ENCODE measurements around the gene GPR32. TPM values are rescaled to one million over a fixed set of nuclear protein-coding genes. Genes with fewer than 3 reads are reported as not detected.
"Not testable (repeated sequence)": the region's sequence is repeated elsewhere in the genome, so short reads cannot be mapped to it uniquely, and the experiment has no call there.

Gene GPR32
- total RNA-seq, 1 donor: not detected

GRCh38 chr19:50745221-50745620 is 25.0 kb upstream of the GPR32 start:
- H3K27ac ChIP-seq (ENCODE audit: low read depth, low read length): no peak overlapping the region
- H3K9me3 ChIP-seq (ENCODE audit: low read depth, low read length): no peaks in the 10 kb centered on the region
- no peaks in the 10 kb centered on the region for H3K36me3 ChIP-seq (ENCODE audit: insufficient read depth, low read length)
- TF ChIP-seq CTCF (IDR thresholded peaks at IDR 0.05; ENCODE audit: extremely low read depth, low read depth, low read length): no peak
- no peak overlapping the region for H2AFZ ChIP-seq (ENCODE audit: low read length)
- H3K79me2 ChIP-seq (ENCODE audit: insufficient read depth, low read length): no peaks in the 10 kb centered on the region
- H3K4me3 ChIP-seq (ENCODE audit: insufficient read depth, low read length): no peak overlapping the region
- H3K4me1 ChIP-seq (ENCODE audit: insufficient read depth, low read length): no peaks in the 10 kb centered on the region
- H4K20me1 ChIP-seq (ENCODE audit: insufficient read depth, low read length): no peaks in the 10 kb centered on the region
- DNase-seq (ENCODE audit: insufficient read length, low spot score, missing footprints): no peak
- H3K27me3 ChIP-seq (ENCODE audit: insufficient read depth, low read length): no peaks in the 10 kb centered on the region
- no peak overlapping the region for H3K4me2 ChIP-seq (ENCODE audit: insufficient read depth, low read length)

GRCh38 chr19:50747141-50747540 is 23.1 kb upstream of the GPR32 start:
- not testable (repeated sequence) for H3K9me3 ChIP-seq (ENCODE audit: low read depth, low read length); H3K27me3 ChIP-seq (ENCODE audit: insufficient read depth, low read length); H3K27ac ChIP-seq (ENCODE audit: low read depth, low read length); H3K36me3 ChIP-seq (ENCODE audit: insufficient read depth, low read length); H2AFZ ChIP-seq (ENCODE audit: low read length); H3K4me2 ChIP-seq (ENCODE audit: insufficient read depth, low read length); H3K4me3 ChIP-seq (ENCODE audit: insufficient read depth, low read length); H3K4me1 ChIP-seq (ENCODE audit: insufficient read depth, low read length); H4K20me1 ChIP-seq (ENCODE audit: insufficient read depth, low read length); H3K79me2 ChIP-seq (ENCODE audit: insufficient read depth, low read length); DNase-seq (ENCODE audit: insufficient read length, low spot score, missing footprints)

- H3K4me3 ChIP-seq (ENCODE audit: insufficient read depth, low read length): no peak overlapping the region
- no peak overlapping the region for H3K27ac ChIP-seq (ENCODE audit: low read depth, low read length)
- no peaks in the 10 kb centered on the region for H3K4me1 ChIP-seq (ENCODE audit: insufficient read depth, low read length)
- H3K36me3 ChIP-seq (ENCODE audit: insufficient read depth, low read length): no peaks in the 10 kb centered on the region
- DNase-seq (ENCODE audit: insufficient read length, low spot score, missing footprints): no peak
- H3K9me3 ChIP-seq (ENCODE audit: low read depth, low read length): no peaks in the 10 kb centered on the region
- no peak overlapping the region for H2AFZ ChIP-seq (ENCODE audit: low read length)
- no peak overlapping the region for H3K4me2 ChIP-seq (ENCODE audit: insufficient read depth, low read length)
- H4K20me1 ChIP-seq (ENCODE audit: insufficient read depth, low read length): no peaks in the 10 kb centered on the region
- no peaks in the 10 kb centered on the region for H3K27me3 ChIP-seq (ENCODE audit: insufficient read depth, low read length)
- TF ChIP-seq CTCF (IDR thresholded peaks at IDR 0.05; ENCODE audit: extremely low read depth, low read depth, low read length): no peak
- no peaks in the 10 kb centered on the region for H3K79me2 ChIP-seq (ENCODE audit: insufficient read depth, low read length)
Observed at GRCh38 chr19:50749490-50749889, 20.8 kb upstream of the GPR32 start.

GRCh38 chr19:50750010-50750409 is 20.3 kb upstream of the GPR32 start:
- H3K27ac ChIP-seq (ENCODE audit: low read depth, low read length): no peak overlapping the region
- H3K27me3 ChIP-seq (ENCODE audit: insufficient read depth, low read length): no peaks in the 10 kb centered on the region
- H3K9me3 ChIP-seq (ENCODE audit: low read depth, low read length): no peaks in the 10 kb centered on the region
- no peak overlapping the region for H3K4me3 ChIP-seq (ENCODE audit: insufficient read depth, low read length)
- no peak overlapping the region for H3K4me2 ChIP-seq (ENCODE audit: insufficient read depth, low read length)
- TF ChIP-seq CTCF (IDR thresholded peaks at IDR 0.05; ENCODE audit: extremely low read depth, low read depth, low read length): no peak
- DNase-seq (ENCODE audit: insufficient read length, low spot score, missing footprints): no peak
- H3K79me2 ChIP-seq (ENCODE audit: insufficient read depth, low read length): no peaks in the 10 kb centered on the region
- no peaks in the 10 kb centered on the region for H3K36me3 ChIP-seq (ENCODE audit: insufficient read depth, low read length)
- H2AFZ ChIP-seq (ENCODE audit: low read length): no peak overlapping the region
- no peaks in the 10 kb centered on the region for H3K4me1 ChIP-seq (ENCODE audit: insufficient read depth, low read length)
- no peaks in the 10 kb centered on the region for H4K20me1 ChIP-seq (ENCODE audit: insufficient read depth, low read length)
